ENCODE measurements around the gene ENAM.
"Not testable (repeated sequence)": the region's sequence is repeated elsewhere in the genome, so short reads cannot be mapped to it uniquely, and the experiment has no call there.

The ENAM gene

DNA sequence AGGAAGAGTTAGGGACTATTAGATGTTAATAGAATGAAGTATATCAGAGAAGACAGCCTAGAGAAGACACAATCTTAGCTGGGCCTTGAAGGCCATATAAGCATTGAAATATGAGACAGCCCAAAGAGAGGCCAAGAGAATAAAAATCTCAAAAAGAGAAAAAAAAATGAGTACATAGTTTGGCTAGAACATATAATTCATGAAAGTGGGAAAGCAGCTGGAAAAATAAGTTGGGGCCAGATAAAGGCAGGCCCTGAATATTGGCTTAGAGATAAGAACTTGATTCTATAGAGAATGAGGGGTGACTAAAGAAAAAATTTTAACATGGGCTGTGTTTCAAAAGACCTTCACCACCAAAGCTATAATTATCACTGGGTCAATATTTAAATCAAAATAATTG is 52.4 kb downstream of the ENAM start:
- DNase-seq: no peak

DNA sequence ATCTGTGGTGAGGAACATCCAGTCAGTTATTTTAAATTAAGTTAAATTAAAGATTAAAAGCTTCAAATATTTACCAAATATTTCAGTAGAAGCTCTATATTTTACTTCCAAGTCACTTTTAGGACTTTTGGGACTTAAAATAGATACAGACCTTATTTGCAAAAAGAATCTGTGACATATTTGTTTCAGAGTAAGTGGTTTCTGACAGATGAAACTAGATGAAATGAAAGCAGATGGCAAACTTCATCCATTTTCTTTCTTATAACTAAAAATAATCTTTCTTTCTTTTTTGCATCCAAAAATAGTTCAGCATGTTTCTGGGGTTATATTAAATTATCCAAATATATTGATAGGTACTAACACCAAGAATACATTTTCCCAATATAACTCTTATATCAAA is 53.2 kb downstream of the ENAM start:
- DNase-seq: no peak

DNA sequence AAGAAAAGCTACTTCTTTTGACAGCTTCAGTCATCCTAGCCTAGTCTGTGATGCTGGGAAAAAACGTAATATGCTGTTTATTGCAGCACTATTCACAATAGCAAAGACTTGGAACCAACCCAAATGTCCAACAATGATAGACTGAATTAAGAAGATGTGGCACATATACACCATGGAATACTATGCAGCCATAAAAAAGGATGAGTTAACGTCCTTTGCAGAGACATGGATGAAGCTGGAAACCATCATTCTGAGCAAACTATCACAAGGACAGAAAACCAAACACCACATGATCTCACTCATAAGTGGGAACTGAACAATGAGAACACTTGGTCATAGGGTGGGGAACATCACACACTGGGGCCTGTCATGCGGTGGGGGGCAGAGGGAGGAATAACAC is 53.6 kb downstream of the ENAM start:
- not testable (repeated sequence) for DNase-seq

DNA sequence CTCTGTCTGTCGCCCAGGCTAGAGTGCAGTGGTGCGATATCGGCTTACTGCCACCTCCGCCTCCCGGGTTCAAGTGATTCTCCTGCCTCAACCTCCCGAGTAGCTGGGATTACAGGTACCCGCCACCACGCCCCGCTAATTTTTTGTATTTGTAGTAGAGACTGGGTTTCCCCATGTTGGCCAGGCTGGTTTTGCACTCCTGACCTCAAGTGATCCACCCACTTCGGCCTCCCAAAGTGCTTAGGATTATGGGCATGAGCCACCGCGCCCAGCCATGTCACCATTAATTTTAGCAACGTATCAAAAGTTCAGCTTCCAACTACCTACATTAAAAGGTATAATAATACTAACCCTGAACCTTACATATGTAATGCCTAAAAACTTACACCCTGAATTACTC is 58.8 kb downstream of the ENAM start:
- DNase-seq: no peak

DNA sequence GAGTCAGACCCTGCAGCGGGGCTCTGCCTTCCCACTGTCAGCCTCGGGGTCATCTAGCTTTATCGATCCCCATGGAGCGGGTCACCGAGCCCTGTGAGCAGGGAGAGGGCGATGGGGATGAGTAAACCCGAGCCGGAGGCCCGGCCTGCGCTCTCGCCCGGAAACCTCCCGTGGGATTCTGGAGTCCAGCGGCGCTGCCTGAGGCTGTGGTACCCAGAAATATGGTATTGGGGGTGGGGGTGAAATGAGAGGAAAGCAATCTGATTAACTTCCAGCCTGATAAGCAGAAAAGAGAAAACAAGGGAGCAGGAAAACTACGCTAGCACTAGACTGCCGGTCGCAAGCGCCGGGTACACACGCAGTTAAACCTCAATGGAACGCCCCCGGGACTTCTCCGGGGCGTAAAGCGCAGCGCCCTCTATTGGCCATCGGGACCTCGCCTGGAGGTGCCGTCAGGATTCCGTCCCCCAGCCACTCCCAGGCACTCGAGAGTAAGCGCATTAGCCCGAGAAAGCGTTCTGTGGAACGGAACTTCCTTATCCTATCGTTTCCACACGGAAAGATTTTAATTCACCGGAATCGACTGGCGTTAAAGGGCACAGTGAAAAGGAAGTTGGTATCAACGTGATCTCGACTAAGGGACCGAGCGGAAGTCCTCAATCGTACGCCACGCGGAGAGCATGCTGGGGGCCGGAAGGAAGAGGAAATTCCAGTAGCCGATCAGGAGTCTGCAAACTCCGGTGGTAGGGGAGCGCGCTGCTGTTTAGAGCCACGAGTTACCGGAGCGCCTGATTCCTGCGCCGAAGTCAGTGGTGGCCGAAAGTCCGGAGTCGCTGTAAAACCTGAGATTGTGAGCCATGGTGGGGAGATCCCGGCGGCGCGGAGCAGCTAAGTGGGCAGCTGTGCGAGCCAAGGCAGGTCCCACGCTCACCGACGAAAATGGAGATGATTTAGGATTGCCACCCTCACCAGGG is 59.6 kb downstream of the ENAM start, which contains the start of gene UTP3:
Gene UTP3 (plus strand): TSS at position 712 of the 974 bp plus-strand sequence. CDS start 146 bp downstream, at position 858.
- peak; percentile 95 for DNase-seq

DNA sequence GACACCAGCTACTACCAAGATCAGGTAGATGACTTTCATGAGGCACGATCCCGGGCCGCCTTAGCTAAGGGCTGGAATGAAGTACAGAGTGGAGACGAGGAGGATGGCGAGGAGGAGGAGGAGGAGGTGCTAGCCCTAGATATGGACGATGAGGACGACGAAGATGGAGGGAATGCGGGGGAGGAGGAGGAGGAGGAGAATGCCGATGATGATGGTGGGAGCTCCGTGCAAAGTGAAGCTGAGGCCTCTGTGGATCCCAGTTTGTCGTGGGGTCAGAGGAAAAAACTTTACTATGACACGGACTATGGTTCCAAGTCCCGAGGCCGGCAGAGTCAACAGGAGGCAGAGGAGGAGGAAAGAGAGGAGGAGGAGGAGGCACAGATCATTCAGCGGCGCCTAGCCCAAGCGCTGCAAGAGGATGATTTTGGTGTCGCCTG is 60.3 kb downstream of the ENAM start:
- DNase-seq: peak; percentile 8

DNA sequence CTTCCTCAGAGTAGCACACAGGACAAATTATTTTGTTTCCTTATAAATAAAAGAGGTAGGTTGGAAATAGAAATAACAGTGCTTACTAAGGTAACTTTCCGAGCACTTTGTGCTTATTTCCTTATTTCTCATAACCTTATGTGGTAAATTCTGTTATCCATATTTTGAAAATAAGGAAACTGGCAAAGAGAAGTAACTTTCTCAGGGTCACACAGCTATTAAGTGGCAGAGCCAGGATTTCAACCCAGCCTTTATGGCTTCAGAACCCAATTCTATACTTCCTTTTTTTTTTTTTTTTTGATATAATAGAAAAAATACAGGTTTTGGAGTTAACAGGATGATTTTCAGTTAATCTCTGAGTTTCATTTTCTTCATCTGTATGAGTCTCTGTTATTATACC is 63.1 kb downstream of the ENAM start:
- DNase-seq: no peak

DNA sequence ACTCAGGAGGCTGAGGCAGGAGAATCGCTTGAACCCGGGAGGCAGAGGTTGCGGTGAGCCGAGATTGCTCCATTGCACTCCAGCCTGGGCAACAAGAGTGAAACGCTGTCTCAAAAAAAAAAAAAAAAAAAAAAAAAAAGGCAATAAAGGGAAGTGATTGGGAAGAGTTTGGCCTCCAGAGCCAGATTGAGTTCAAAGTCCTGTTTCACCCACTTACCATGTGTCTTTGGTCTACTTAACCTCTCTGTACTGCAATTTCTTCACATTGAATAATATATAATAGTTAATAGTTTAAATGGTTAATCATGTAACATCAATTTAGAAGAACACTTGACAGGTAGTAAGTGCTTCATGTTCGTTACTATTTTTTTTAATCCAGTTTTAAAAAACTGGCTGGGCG is 66.1 kb downstream of the ENAM start:
- not testable (repeated sequence) for DNase-seq
